ENCODE measurements around the gene RNF40.
"Not testable (repeated sequence)": the region's sequence is repeated elsewhere in the genome, so short reads cannot be mapped to it uniquely, and the experiment has no call there.

RNF40 gene

DNA sequence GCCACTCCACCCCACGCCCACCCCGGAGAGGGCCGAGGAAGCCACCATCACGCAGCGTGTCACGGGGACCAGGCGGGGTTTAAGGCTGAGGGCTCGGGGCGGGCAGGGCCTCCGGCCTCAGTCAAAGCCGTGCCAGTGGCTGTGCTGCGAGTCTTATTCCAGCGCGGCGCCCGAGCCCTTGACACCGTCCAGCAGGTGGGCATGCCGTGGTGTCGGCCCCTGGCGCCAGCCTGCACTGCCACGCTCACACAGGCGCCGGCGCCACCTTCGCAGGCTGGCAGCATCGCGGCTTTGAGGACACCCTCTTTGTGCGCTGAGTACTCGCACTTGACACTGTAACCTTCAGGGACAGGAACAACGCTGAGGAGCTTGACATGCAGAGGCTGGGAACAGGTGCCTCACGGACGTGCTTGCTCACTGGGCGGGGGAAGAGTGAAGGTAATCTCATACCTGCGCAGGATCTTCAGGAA, 58.9 kb downstream of the RNF40 start:
- no peak for ATAC-seq
- no peak for DNase-seq

DNA sequence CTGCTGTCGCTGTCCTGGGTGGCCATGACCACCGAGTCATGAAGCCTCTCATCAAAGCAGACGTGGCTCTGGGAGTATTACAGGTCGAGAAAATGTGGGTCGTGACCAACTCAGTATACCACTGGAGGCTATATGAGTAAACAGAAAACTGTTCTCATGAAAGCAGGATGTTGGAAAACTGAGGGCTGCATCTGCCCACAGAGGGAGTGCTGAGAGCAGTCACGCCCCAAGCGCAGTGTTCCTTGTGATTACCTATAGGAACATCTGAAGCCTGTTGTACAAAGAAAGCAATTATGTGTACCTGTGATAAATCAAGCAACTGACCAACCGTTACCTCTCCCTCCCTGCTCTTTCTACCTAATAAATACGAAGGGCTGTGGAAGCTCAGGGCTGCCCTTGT, 59.3 kb downstream of the RNF40 start:
- not testable (repeated sequence) for ATAC-seq, DNase-seq

DNA sequence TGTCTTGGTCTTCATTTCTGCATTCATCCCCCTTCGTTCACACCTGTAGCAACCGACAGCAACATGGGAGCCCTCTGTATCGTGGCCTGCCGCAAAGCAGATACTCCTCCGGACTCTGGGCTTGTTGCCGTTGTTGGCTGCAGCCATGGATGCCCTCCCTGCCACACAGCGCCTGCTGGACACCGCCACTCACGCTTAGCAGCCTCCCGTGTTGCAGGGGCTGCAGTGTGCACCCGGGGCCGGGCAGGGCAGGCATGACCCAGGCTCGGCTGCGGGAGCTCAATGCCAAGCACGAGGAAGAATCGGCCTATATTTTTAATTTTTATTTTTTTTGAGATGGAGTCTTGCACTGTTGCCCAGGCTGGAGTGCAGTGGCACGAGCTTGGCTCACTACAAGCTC, 59.8 kb downstream of the RNF40 start:
- DNase-seq, result no peak
- no peak for ATAC-seq
